Hematopoietic multipotent progenitor cell treated with erythropoietin and hydrocortisone succinate and interleukin-3 and kit ligand, for 4 days (in vitro differentiated cells): Measurements from ENCODE around the gene SLC37A2.
"Not testable (repeated sequence)": the region's sequence is repeated elsewhere in the genome, so short reads cannot be mapped to it uniquely, and the experiment has no call there.

ENCODE experiments used
- DNase-seq: peaks from one replicate; pipeline ENCODE4 v3.0.0-alpha.2; 2015

SLC37A2 gene

GRCh38 chr11:125062931-125063428 is at the start of gene SLC37A2:
SLC37A2 (plus strand) TSS chr11:125063305; CDS start chr11:125063368, 63 bp downstream.
- peak; percentile 54 for DNase-seq

GRCh38 chr11:125016413-125016812 is 46.7 kb upstream of the SLC37A2 start:
- DNase-seq: no peak

GRCh38 chr11:125020342-125020741 is 42.8 kb upstream of the SLC37A2 start:
- DNase-seq: no peak

GRCh38 chr11:125022551-125022950 is 40.6 kb upstream of the SLC37A2 start:
- no peak for DNase-seq

- peak; percentile 2 for DNase-seq
These were observed 37.1 kb upstream of the SLC37A2 start for GRCh38 chr11:125025968-125026367.

GRCh38 chr11:125029431-125029830 is 33.7 kb upstream of the SLC37A2 start:
- DNase-seq: not testable (repeated sequence)

GRCh38 chr11:125036933-125037332 is 26.2 kb upstream of the SLC37A2 start:
- DNase-seq: no peak

- no peak for DNase-seq
These were observed 13.8 kb upstream of the SLC37A2 start for GRCh38 chr11:125049164-125049792.

- no peak for DNase-seq
These were observed 11.1 kb upstream of the SLC37A2 start for GRCh38 chr11:125052047-125052446.

- DNase-seq: no peak
These were observed 9.9 kb upstream of the SLC37A2 start for GRCh38 chr11:125053167-125053566.

GRCh38 chr11:125055107-125055715 is 7.9 kb upstream of the SLC37A2 start:
- DNase-seq: no peak

GRCh38 chr11:125056111-125056510 is 7.0 kb upstream of the SLC37A2 start:
- DNase-seq: not testable (repeated sequence)

GRCh38 chr11:125056931-125057692 is 6.0 kb upstream of the SLC37A2 start:
- no peak for DNase-seq

- no peak for DNase-seq
These were observed 5.5 kb upstream of the SLC37A2 start for GRCh38 chr11:125057693-125058016.

GRCh38 chr11:125061281-125061680 is 1.8 kb upstream of the SLC37A2 start:
- DNase-seq: no peak

- no peak for DNase-seq
These were observed 731 bp upstream of the SLC37A2 start for GRCh38 chr11:125062218-125062930.

- DNase-seq: no peak
These were observed 431 bp downstream of the SLC37A2 start for GRCh38 chr11:125063429-125064043.

- no peak for DNase-seq
These were observed 965 bp downstream of the SLC37A2 start for GRCh38 chr11:125064070-125064469.

- DNase-seq: no peak
These were observed 5.3 kb downstream of the SLC37A2 start for GRCh38 chr11:125068368-125068767.

- no peak for DNase-seq
These were observed 5.9 kb downstream of the SLC37A2 start for GRCh38 chr11:125069008-125069407.

GRCh38 chr11:125069796-125070195 is 6.7 kb downstream of the SLC37A2 start:
- no peak for DNase-seq

- peak; percentile 89 for DNase-seq
These were observed 7.7 kb downstream of the SLC37A2 start for GRCh38 chr11:125070699-125071254.

GRCh38 chr11:125071435-125071834 is 8.3 kb downstream of the SLC37A2 start:
- no peak for DNase-seq
